ENCODE measurements around the gene MTO1. TPM values are rescaled to one million over a fixed set of nuclear protein-coding genes. Genes with fewer than 3 reads are reported as not detected.
"Not testable (repeated sequence)": the region's sequence is repeated elsewhere in the genome, so short reads cannot be mapped to it uniquely, and the experiment has no call there.

Gene MTO1
- total RNA-seq, 4 donors from 2014 or later = 16.4 to 43.4 (median 21.9) TPM

DNA sequence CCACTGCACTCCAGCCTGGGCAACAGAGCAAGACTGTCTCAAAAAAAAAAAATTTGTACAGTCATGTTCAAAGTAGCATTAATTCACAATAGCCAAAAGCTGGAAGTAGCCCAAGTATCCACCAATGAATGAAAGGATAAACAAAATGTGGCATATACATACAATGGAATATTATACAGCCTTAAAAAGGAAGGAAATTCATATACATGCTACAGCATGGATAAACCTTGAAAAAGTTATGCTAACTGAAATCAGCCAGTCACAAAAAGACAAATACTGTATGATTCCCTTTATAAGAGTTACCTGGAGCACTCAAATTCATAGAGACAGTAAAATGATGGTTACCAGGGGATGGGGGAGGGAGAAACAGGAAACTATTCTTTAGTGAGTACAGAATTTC lies 43.6 kb downstream of the MTO1 start:
- no peak overlapping the region for H3K4me3 ChIP-seq
- H3K9me3 ChIP-seq = no peaks in the 10 kb centered on the region
- H3K36me3 ChIP-seq = peaks cover 0 to 34% of the 10 kb centered on the region in 2 donors
- H3K27me3 ChIP-seq = no peaks in the 10 kb centered on the region
- in situ Hi-C loops (cut with MboI; ENCODE audit: low sequenced_read_pairs in 4 of 4) = no loop called here
- ATAC-seq (no peak), DNase-seq (no peak)
- no peak for TF ChIP-seq POLR2A (IDR thresholded peaks at IDR 0.05)
- TF ChIP-seq, protein P1, sequence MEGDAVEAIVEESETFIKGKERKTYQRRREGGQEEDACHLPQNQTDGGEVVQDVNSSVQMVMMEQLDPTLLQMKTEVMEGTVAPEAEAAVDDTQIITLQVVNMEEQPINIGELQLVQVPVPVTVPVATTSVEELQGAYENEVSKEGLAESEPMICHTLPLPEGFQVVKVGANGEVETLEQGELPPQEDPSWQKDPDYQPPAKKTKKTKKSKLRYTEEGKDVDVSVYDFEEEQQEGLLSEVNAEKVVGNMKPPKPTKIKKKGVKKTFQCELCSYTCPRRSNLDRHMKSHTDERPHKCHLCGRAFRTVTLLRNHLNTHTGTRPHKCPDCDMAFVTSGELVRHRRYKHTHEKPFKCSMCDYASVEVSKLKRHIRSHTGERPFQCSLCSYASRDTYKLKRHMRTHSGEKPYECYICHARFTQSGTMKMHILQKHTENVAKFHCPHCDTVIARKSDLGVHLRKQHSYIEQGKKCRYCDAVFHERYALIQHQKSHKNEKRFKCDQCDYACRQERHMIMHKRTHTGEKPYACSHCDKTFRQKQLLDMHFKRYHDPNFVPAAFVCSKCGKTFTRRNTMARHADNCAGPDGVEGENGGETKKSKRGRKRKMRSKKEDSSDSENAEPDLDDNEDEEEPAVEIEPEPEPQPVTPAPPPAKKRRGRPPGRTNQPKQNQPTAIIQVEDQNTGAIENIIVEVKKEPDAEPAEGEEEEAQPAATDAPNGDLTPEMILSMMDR (IDR thresholded peaks at IDR 0.05 in 4 of 5, conservative IDR thresholded peaks at IDR 0.05 in 1 of 5) = no peak
- H3K4me1 ChIP-seq = no peaks in the 10 kb centered on the region
- intact Hi-C loops (cut with DNase I; ENCODE audit: low total_unique reads) = no loop called here
- H3K27ac ChIP-seq = no peak overlapping the region

DNA sequence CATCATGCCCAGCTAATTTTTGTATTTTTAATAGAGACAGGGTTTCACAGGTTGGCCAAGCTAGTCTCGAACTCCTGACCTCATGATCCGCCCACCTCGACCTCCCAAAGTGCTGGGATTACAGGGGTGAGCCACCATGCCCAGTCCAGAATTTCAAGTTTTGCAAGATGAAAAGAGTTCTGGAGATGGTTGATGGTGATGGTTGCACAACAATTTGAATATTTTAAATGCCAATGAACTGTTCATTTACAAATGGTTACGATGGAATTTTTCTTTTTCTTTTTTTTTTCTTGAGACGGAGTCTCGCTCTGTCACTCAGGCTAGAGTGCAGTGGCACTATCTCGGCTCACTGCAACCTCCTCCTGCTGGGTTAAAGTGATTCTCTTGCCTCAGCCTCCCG lies 44.2 kb downstream of the MTO1 start:
- H3K4me3 ChIP-seq; H3K27me3 ChIP-seq; H3K4me1 ChIP-seq; H3K9me3 ChIP-seq; intact Hi-C loops (cut with DNase I; ENCODE audit: low total_unique reads); DNase-seq; in situ Hi-C loops (cut with MboI; ENCODE audit: low sequenced_read_pairs in 4 of 4); ATAC-seq; H3K27ac ChIP-seq: not testable (repeated sequence)
- peaks cover 0 to 28% of the 10 kb centered on the region in 2 donors for H3K36me3 ChIP-seq

DNA sequence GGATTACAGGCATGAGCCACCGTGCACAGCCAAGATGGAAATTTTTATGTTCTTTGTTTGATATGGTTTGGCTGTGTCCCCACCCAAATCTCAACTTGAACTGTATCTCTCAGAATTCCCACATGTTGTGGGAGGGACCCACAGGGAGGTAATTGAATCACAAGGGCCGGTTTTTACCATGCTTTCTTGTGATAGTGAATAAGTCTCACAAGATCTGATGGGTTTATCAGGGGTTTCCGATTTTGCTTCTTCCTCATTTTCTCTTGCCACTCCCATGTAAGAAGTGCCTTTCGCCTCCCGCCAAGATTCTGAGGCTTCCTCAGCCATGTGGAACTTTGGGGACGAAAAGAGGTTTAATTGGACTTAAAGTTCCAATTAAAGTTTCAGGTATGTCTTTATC lies 44.7 kb downstream of the MTO1 start:
- Histone ChIP-seq H3K36me3 (peaks cover 0 to 23% of the 10 kb centered on the region in 2 donors), H3K27ac (no peak overlapping the region), H3K4me3 (no peak overlapping the region), H3K9me3 (no peaks in the 10 kb centered on the region), H3K27me3 (no peaks in the 10 kb centered on the region), H3K4me1 (no peaks in the 10 kb centered on the region)
- no peak for TF ChIP-seq POLR2A (IDR thresholded peaks at IDR 0.05)
- TF ChIP-seq, protein P1 (IDR thresholded peaks at IDR 0.05 in 4 of 5, conservative IDR thresholded peaks at IDR 0.05 in 1 of 5) = no peak
- ATAC-seq (no peak), DNase-seq (no peak)
- intact Hi-C loops (cut with DNase I; ENCODE audit: low total_unique reads) = no loop called here
- in situ Hi-C loops (cut with MboI; ENCODE audit: low sequenced_read_pairs in 4 of 4) = no loop called here

DNA sequence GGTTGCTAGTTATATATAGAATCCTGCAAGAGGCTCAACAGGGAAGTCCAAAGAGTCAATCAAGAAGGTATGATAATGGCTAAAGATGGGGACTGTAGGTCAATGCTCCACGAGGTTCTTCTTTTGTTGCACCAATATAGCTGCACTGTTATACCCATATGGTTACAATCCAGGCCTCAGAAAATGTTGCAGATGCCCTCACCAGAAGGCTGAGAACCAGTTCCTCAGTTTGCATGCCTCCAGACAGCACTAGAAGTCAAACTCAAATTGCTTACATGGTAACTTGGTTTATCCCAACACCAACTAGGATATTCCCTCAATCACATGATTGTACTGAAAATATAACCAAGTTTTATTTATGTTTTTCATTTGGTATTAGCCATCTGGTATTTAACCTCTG lies 47.2 kb downstream of the MTO1 start:
- DNase-seq (no peak), ATAC-seq (no peak)
- H3K36me3 ChIP-seq = no peaks in the 10 kb centered on the region
- H3K4me3 ChIP-seq = no peak overlapping the region
- no peaks in the 10 kb centered on the region for H3K9me3 ChIP-seq
- no peaks in the 10 kb centered on the region for H3K27me3 ChIP-seq
- no peak overlapping the region for H3K27ac ChIP-seq
- H3K4me1 ChIP-seq = no peaks in the 10 kb centered on the region
- in situ Hi-C loops (cut with MboI; ENCODE audit: low sequenced_read_pairs in 4 of 4) (no loop called here), intact Hi-C loops (cut with DNase I; ENCODE audit: low total_unique reads) (no loop called here)
- no peak for TF ChIP-seq POLR2A (IDR thresholded peaks at IDR 0.05)
- TF ChIP-seq, protein P1 (IDR thresholded peaks at IDR 0.05 in 4 of 5, conservative IDR thresholded peaks at IDR 0.05 in 1 of 5) = no peak

DNA sequence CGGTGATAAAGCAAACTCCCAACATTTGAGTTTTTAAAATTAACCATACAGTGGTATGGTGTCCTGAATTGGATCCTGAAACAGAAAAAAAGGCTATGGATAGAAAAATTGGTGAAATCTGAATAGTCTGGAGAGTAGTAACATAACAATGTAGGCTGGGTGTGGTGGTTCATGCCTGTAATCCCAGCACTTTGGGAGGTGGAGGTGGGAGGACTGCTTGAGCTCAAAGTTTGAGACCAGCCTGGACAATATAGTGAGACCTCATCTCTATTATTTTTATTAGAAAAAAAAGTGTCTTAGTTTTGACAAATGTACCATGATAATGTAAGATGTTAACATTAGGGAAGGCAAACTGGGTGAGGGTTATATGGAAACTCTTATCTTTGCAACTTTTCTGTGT lies 48.3 kb downstream of the MTO1 start:
- no peaks in the 10 kb centered on the region for H3K27me3 ChIP-seq
- no peaks in the 10 kb centered on the region for H3K9me3 ChIP-seq
- no peaks in the 10 kb centered on the region for H3K36me3 ChIP-seq
- H3K27ac ChIP-seq = no peak overlapping the region
- intact Hi-C loops (cut with DNase I; ENCODE audit: low total_unique reads) = loop anchor here (10.0 kb wide), 2 partner anchors 225 to 1695 kb away; partner anchors contain the start of gene COL12A1
- no peak for DNase-seq
- no peaks in the 10 kb centered on the region for H3K4me1 ChIP-seq
- TF ChIP-seq POLR2A (IDR thresholded peaks at IDR 0.05) = no peak
- TF ChIP-seq, protein P1 (IDR thresholded peaks at IDR 0.05 in 4 of 5, conservative IDR thresholded peaks at IDR 0.05 in 1 of 5) = no peak
- H3K4me3 ChIP-seq = no peak overlapping the region
- no peak for ATAC-seq
- in situ Hi-C loops (cut with MboI; ENCODE audit: low sequenced_read_pairs in 4 of 4) = loop anchor here in 3 of 4 donors (5.0 to 10.0 kb wide), 3 partner anchors 95 to 105 kb away; no protein-coding TSS in a partner anchor
